Right forelimb (tissue), 1 donor: ENCODE measurements around the gene CD7.
A peak's percentile ranks its signal among the peaks of the same experiment; 100 is the strongest.

ENCODE experiments used
- DNase-seq: peaks from one replicate; pipeline ENCODE4 v3.0.0-alpha.2; 2018

Gene CD7

GRCh38 chr17:82314012-82314726 is 3.2 kb downstream of the CD7 start:
- DNase-seq = no peak

GRCh38 chr17:82313195-82314011 is 4.0 kb downstream of the CD7 start:
- DNase-seq = no peak

- DNase-seq = no peak
Observed at GRCh38 chr17:82311971-82312370, 5.4 kb downstream of the CD7 start.

- no peak for DNase-seq
Observed at GRCh38 chr17:82310877-82311276, 6.5 kb downstream of the CD7 start.

GRCh38 chr17:82309656-82310570 is 7.5 kb downstream of the CD7 start:
- DNase-seq = no peak

GRCh38 chr17:82305727-82306300 is 11.6 kb downstream of the CD7 start:
- no peak for DNase-seq

- no peak for DNase-seq
Observed at GRCh38 chr17:82304826-82305726, 12.3 kb downstream of the CD7 start.

- DNase-seq = no peak
Observed at GRCh38 chr17:82303944-82304808, 13.2 kb downstream of the CD7 start.

- no peak for DNase-seq
Observed at GRCh38 chr17:82302991-82303943, 14.1 kb downstream of the CD7 start.

- no peak for DNase-seq
Observed at GRCh38 chr17:82302568-82302963, 14.8 kb downstream of the CD7 start.

- DNase-seq = no peak
Observed at GRCh38 chr17:82301916-82302567, 15.4 kb downstream of the CD7 start.

GRCh38 chr17:82301300-82301915 is 16.0 kb downstream of the CD7 start:
- no peak for DNase-seq

GRCh38 chr17:82300707-82301270 is 16.6 kb downstream of the CD7 start:
- peak; percentile 84 for DNase-seq

GRCh38 chr17:82300228-82300627 is 17.2 kb downstream of the CD7 start:
- no peak for DNase-seq

GRCh38 chr17:82299452-82299851 is 18.0 kb downstream of the CD7 start:
- no peak for DNase-seq

- DNase-seq = no peak
Observed at GRCh38 chr17:82298538-82299421, 18.6 kb downstream of the CD7 start.
